Measurements from ENCODE around the gene LPIN3.
"Not testable (repeated sequence)": the region's sequence is repeated elsewhere in the genome, so short reads cannot be mapped to it uniquely, and the experiment has no call there.

LPIN3 gene

GRCh38 chr20:41307021-41307420 lies 33.6 kb upstream of the LPIN3 start:
- Histone ChIP-seq H3K4me2 (ENCODE audit: low read length) (no peak overlapping the region), H3K9me3 (ENCODE audit: insufficient read depth, low read length) (no peaks in the 10 kb centered on the region), H3K36me3 (replicated peaks; ENCODE audit: low read depth, low read length) (no peaks in the 10 kb centered on the region), H3K4me3 (ENCODE audit: low read length) (no peak overlapping the region), H3K27ac (ENCODE audit: low read length) (no peak overlapping the region), H2AFZ (ENCODE audit: low read depth, low read length) (no peak overlapping the region), H3K27me3 (ENCODE audit: low read depth, low read length) (peaks cover 50% of the 10 kb centered on the region), H3K9ac (ENCODE audit: low read length) (no peak overlapping the region), H3K4me1 (ENCODE audit: low read length) (peaks cover 39% of the 10 kb centered on the region), H4K20me1 (ENCODE audit: insufficient read depth, low read length) (0 out of 2 replicates have a peak, but pooled peaks cover 5% of the 10 kb centered on the region), H3K79me2 (ENCODE audit: low read length) (no peaks in the 10 kb centered on the region)
- no peak for TF ChIP-seq CTCF (IDR thresholded peaks at IDR 0.05; ENCODE audit: low read depth, low read length)
- TF ChIP-seq EZH2phosphoT487 (IDR thresholded peaks at IDR 0.05; ENCODE audit: low read depth) = no peak

- Histone ChIP-seq H3K4me3 (ENCODE audit: low read length) (no peak overlapping the region), H3K79me2 (ENCODE audit: low read length) (no peaks in the 10 kb centered on the region), H3K9me3 (ENCODE audit: insufficient read depth, low read length) (no peaks in the 10 kb centered on the region), H3K27ac (ENCODE audit: low read length) (no peak overlapping the region), H3K9ac (ENCODE audit: low read length) (no peak overlapping the region), H3K27me3 (ENCODE audit: low read depth, low read length) (peaks cover 50% of the 10 kb centered on the region), H3K36me3 (replicated peaks; ENCODE audit: low read depth, low read length) (no peaks in the 10 kb centered on the region), H3K4me2 (ENCODE audit: low read length) (no peak overlapping the region), H2AFZ (ENCODE audit: low read depth, low read length) (no peak overlapping the region), H4K20me1 (ENCODE audit: insufficient read depth, low read length) (0 out of 2 replicates have a peak, but pooled peaks cover 5% of the 10 kb centered on the region), H3K4me1 (ENCODE audit: low read length) (peaks cover 43% of the 10 kb centered on the region)
- no peak for TF ChIP-seq EZH2phosphoT487 (IDR thresholded peaks at IDR 0.05; ENCODE audit: low read depth)
- no peak for TF ChIP-seq CTCF (IDR thresholded peaks at IDR 0.05; ENCODE audit: low read depth, low read length)
These were observed 32.3 kb upstream of the LPIN3 start for GRCh38 chr20:41308290-41308711.

- Histone ChIP-seq H3K36me3 (replicated peaks; ENCODE audit: low read depth, low read length) (no peaks in the 10 kb centered on the region), H3K4me1 (ENCODE audit: low read length) (peaks cover 43% of the 10 kb centered on the region), H2AFZ (ENCODE audit: low read depth, low read length) (no peak overlapping the region), H4K20me1 (ENCODE audit: insufficient read depth, low read length) (0 out of 2 replicates have a peak, but pooled peaks cover 5% of the 10 kb centered on the region), H3K9me3 (ENCODE audit: insufficient read depth, low read length) (no peaks in the 10 kb centered on the region), H3K4me3 (ENCODE audit: low read length) (no peak overlapping the region), H3K4me2 (ENCODE audit: low read length) (no peak overlapping the region), H3K27ac (ENCODE audit: low read length) (no peak overlapping the region), H3K79me2 (ENCODE audit: low read length) (no peaks in the 10 kb centered on the region), H3K27me3 (ENCODE audit: low read depth, low read length) (peaks cover 45% of the 10 kb centered on the region), H3K9ac (ENCODE audit: low read length) (no peak overlapping the region)
- TF ChIP-seq CTCF (IDR thresholded peaks at IDR 0.05; ENCODE audit: low read depth, low read length) = no peak
- no peak for TF ChIP-seq EZH2phosphoT487 (IDR thresholded peaks at IDR 0.05; ENCODE audit: low read depth)
These were observed 31.8 kb upstream of the LPIN3 start for GRCh38 chr20:41308726-41309413.

GRCh38 chr20:41309817-41310216 lies 30.8 kb upstream of the LPIN3 start:
- H3K27me3 ChIP-seq (ENCODE audit: low read depth, low read length) = peaks cover 36% of the 10 kb centered on the region
- H3K9me3 ChIP-seq (ENCODE audit: insufficient read depth, low read length) = no peaks in the 10 kb centered on the region
- H3K4me2 ChIP-seq (ENCODE audit: low read length) = no peak overlapping the region
- TF ChIP-seq CTCF (IDR thresholded peaks at IDR 0.05; ENCODE audit: low read depth, low read length) (no peak), EZH2phosphoT487 (IDR thresholded peaks at IDR 0.05; ENCODE audit: low read depth) (no peak)
- peaks cover 42% of the 10 kb centered on the region for H3K4me1 ChIP-seq (ENCODE audit: low read length)
- no peaks in the 10 kb centered on the region for H3K36me3 ChIP-seq (replicated peaks; ENCODE audit: low read depth, low read length)
- H2AFZ ChIP-seq (ENCODE audit: low read depth, low read length) = no peak overlapping the region
- H3K9ac ChIP-seq (ENCODE audit: low read length) = no peak overlapping the region
- no peaks in the 10 kb centered on the region for H3K79me2 ChIP-seq (ENCODE audit: low read length)
- no peak overlapping the region for H3K4me3 ChIP-seq (ENCODE audit: low read length)
- no peak overlapping the region for H3K27ac ChIP-seq (ENCODE audit: low read length)
- 0 out of 2 replicates have a peak, but pooled peaks cover 5% of the 10 kb centered on the region for H4K20me1 ChIP-seq (ENCODE audit: insufficient read depth, low read length)

GRCh38 chr20:41312009-41312408 lies 28.6 kb upstream of the LPIN3 start:
- H3K79me2 ChIP-seq (ENCODE audit: low read length); H3K9ac ChIP-seq (ENCODE audit: low read length); H3K4me2 ChIP-seq (ENCODE audit: low read length); H3K27ac ChIP-seq (ENCODE audit: low read length); H3K36me3 ChIP-seq (replicated peaks; ENCODE audit: low read depth, low read length); H3K9me3 ChIP-seq (ENCODE audit: insufficient read depth, low read length); H3K4me3 ChIP-seq (ENCODE audit: low read length); H4K20me1 ChIP-seq (ENCODE audit: insufficient read depth, low read length); H2AFZ ChIP-seq (ENCODE audit: low read depth, low read length): not testable (repeated sequence)
- Histone ChIP-seq H3K4me1 (ENCODE audit: low read length) (peaks cover 31% of the 10 kb centered on the region), H3K27me3 (ENCODE audit: low read depth, low read length) (peaks cover 26% of the 10 kb centered on the region)
